GM23338 (cell line): ENCODE data around the gene TMEM256. TPM values are rescaled to one million over a fixed set of nuclear protein-coding genes. Genes with fewer than 3 reads are reported as not detected.

Experiments
- ATAC-seq: fragments of 200-7000 bp; cut with Tn5 transposase; 3 replicates; pipeline ENCODE4 v1.9.1; 2020
- DNase-seq: peaks from one replicate; pipeline ENCODE4 v3.0.0-alpha.2; 2015; ENCODE audit warnings: low spot score
- H2AFZ ChIP-seq: fragments of 200-600 bp; sonication (generic); 2 replicates; pipeline ENCODE4 v1.8.0; 2016; ENCODE audit warnings: antibody characterized with exemption, mild to moderate bottlenecking, moderate library complexity
- H3F3A ChIP-seq: fragments of 200-600 bp; sonication (generic); replicated peaks from 2 replicates; pipeline ENCODE4 v1.8.0; 2017; ENCODE audit warnings: antibody characterized with exemption, mixed run types, low read depth
- H3K27ac ChIP-seq: fragments of 200-600 bp; sonication (generic); 2 replicates; pipeline ENCODE4 v1.6.1; 2016; ENCODE audit warnings: low read depth
- H3K27me3 ChIP-seq: fragments of 200-600 bp; sonication (generic); 2 replicates; pipeline ENCODE4 v1.8.0; 2016; ENCODE audit warnings: mild to moderate bottlenecking, mixed run types, moderate library complexity; ENCODE audit not compliant: insufficient read depth
- H3K36me3 ChIP-seq: fragments of 200-600 bp; sonication (generic); 2 replicates; pipeline ENCODE4 v1.8.0; 2016; ENCODE audit warnings: mild to moderate bottlenecking; ENCODE audit not compliant: insufficient read depth
- H3K4me1 ChIP-seq: fragments of 200-600 bp; sonication (generic); 2 replicates; pipeline ENCODE4 v1.8.0; 2016; ENCODE audit warnings: mild to moderate bottlenecking, moderate library complexity; ENCODE audit not compliant: insufficient read depth
- H3K4me2 ChIP-seq: fragments of 200-600 bp; sonication (generic); 2 replicates; pipeline ENCODE4 v1.7.1; 2017; ENCODE audit warnings: mixed run types
- H3K4me3 ChIP-seq: fragments of 200-600 bp; sonication (generic); 2 replicates; pipeline ENCODE4 v1.6.1; 2016; ENCODE audit warnings: mixed run types
- H3K79me2 ChIP-seq: fragments of 200-600 bp; sonication (generic); replicated peaks from 2 replicates; pipeline ENCODE4 v1.8.0; 2017; ENCODE audit warnings: mild to moderate bottlenecking; ENCODE audit not compliant: insufficient read depth
- H3K9me2 ChIP-seq: fragments of 200-600 bp; sonication (generic); 2 replicates; pipeline ENCODE4 v1.8.0; 2017; ENCODE audit not compliant: insufficient read depth
- H4K20me1 ChIP-seq: fragments of 200-600 bp; sonication (generic); replicated peaks from 2 replicates; pipeline ENCODE4 v1.8.0; 2017; ENCODE audit warnings: mild to moderate bottlenecking; ENCODE audit not compliant: insufficient read depth
- H3K27ac Mint-ChIP-seq: 2 replicates; pipeline ENCODE4 v1.8.0; 2020; ENCODE audit warnings: inconsistent platforms, mild to moderate bottlenecking, moderate library complexity, mixed read lengths
- H3K27me3 Mint-ChIP-seq: 3 replicates; pipeline ENCODE4 v1.8.0; 2022; ENCODE audit warnings: low read depth, mild to moderate bottlenecking, moderate library complexity, mixed read lengths, inconsistent platforms; ENCODE audit not compliant: insufficient read depth, poor library complexity
- H3K36me3 Mint-ChIP-seq: 3 replicates; pipeline ENCODE4 v1.8.0; 2021; ENCODE audit warnings: low read depth, mild to moderate bottlenecking, inconsistent platforms, moderate library complexity, mixed read lengths
- H3K4me1 Mint-ChIP-seq: 3 replicates; pipeline ENCODE4 v1.8.0; 2020; ENCODE audit warnings: mild to moderate bottlenecking, inconsistent platforms, mixed read lengths
- H3K4me3 Mint-ChIP-seq: 3 replicates; pipeline ENCODE4 v1.8.0; 2021; ENCODE audit warnings: moderate library complexity, mild to moderate bottlenecking, inconsistent platforms, mixed read lengths
- H3K9me3 Mint-ChIP-seq: 3 replicates; pipeline ENCODE4 v1.8.0; 2020; ENCODE audit warnings: moderate library complexity, mild to moderate bottlenecking, inconsistent platforms, mixed read lengths
- EZH2 ChIP-seq: fragments of 200-600 bp; sonication (generic); IDR thresholded peaks from one replicate; pipeline ENCODE4 v1.8.0; 2017; ENCODE audit warnings: antibody characterized with exemption, mild to moderate bottlenecking, low read depth; ENCODE audit not compliant: unreplicated experiment
- EZH2phosphoT487 ChIP-seq: fragments of 200-600 bp; sonication (generic); IDR thresholded peaks from one replicate; pipeline ENCODE4 v1.8.1; 2018; ENCODE audit warnings: antibody characterized with exemption; ENCODE audit not compliant: unreplicated experiment
- NANOG ChIP-seq: IDR thresholded peaks from 2 replicates; pipeline ENCODE4 v1.6.1; 2016; ENCODE audit warnings: antibody characterized with exemption, borderline replicate concordance
- STAT1 ChIP-seq: IDR thresholded peaks from one replicate; pipeline ENCODE4 v1.6.1; 2016; ENCODE audit warnings: antibody characterized with exemption; ENCODE audit not compliant: unreplicated experiment
- ZNF114 ChIP-seq: fragments of 250-450 bp; sonication (Bioruptor Pico); IDR thresholded peaks from 2 replicates; pipeline ENCODE4 v1.5.0; 2020; ENCODE audit warnings: mild to moderate bottlenecking, moderate library complexity
- polyA plus RNA-seq: library from polyadenylated mRNA; unstranded; fragments of >200 nt; fragmentation: Nextera tagmentation; extraction: Ambion mirVana; gene quantifications from 2 replicates; pipeline ENCODE4 v1.2.1, GENCODE V29; 2016
- total RNA-seq: library from RNA; depleted of rRNA; stranded (reverse); fragments of >200 nt; shearing (Covaris generic); gene quantifications from 2 replicates; pipeline ENCODE4 v1.2.3, GENCODE V29; 2014
- TF ChIP-seq, protein P1 (sequence below): IDR thresholded peaks from one replicate; pipeline ENCODE4 v1.6.1; 2018; ENCODE audit warnings: antibody characterized with exemption; ENCODE audit not compliant: unreplicated experiment
- TF ChIP-seq, protein P2 (sequence below), 2 experiments: fragments of 200-600 bp in 1 of 2; sonication (generic) in 1 of 2; conservative IDR thresholded peaks; 2 replicates each; pipeline versions ENCODE4 v1.5.1 to v1.6.1; 2016 to 2017; ENCODE audit warnings: antibody characterized with exemption in 2 of 2, low read depth in 2 of 2, mild to moderate bottlenecking in 2 of 2, moderate library complexity in 1 of 2
- TF ChIP-seq, protein P3 (sequence below): fragments of 250-450 bp; sonication (Bioruptor Pico); IDR thresholded peaks from 2 replicates; pipeline ENCODE4 v1.5.0; 2020; ENCODE audit warnings: mild to moderate bottlenecking, moderate library complexity

Gene TMEM256
- total and polyA plus RNA-seq, 2 experiments from 2014 or later: 127 to 197 TPM

DNA sequence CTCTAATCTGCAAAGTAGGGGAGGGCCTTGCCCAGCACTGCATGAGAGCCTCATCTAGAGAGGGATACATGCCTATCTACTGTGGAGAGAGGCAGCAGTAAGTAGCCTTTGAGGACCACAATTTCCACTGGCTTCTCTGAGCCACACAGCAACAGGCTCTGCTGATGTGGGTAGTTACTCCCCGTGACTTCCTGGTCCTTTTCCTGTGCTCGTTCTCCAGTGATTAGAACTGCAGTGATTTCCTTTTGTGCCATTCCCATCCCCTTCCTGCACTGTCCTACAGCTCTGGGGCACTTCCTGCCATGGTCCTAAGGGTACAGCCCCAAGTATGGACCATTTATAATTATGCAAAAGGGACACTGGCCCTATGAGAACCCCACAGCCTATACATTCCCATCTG lies 12.6 kb downstream of the TMEM256 start:
- no peak overlapping the region for H3K27ac ChIP-seq
- H3K4me3 ChIP-seq: no peak overlapping the region
- DNase-seq: no peak
- no peak overlapping the region; the same call in 2 of the 3 replicates for H3K4me3 Mint-ChIP-seq
- no peak overlapping the region for H3K4me2 ChIP-seq
- H3F3A ChIP-seq: peaks cover 21% of the 10 kb centered on the region; the same call in 1 of the 2 replicates
- peaks cover 31% of the 10 kb centered on the region for H3K36me3 Mint-ChIP-seq
- H3K9me2 ChIP-seq: no peaks in the 10 kb centered on the region
- no peaks in the 10 kb centered on the region for H3K9me3 Mint-ChIP-seq
- no peak for TF ChIP-seq NANOG
- no peak for TF ChIP-seq ZNF114
- TF ChIP-seq, protein P1, sequence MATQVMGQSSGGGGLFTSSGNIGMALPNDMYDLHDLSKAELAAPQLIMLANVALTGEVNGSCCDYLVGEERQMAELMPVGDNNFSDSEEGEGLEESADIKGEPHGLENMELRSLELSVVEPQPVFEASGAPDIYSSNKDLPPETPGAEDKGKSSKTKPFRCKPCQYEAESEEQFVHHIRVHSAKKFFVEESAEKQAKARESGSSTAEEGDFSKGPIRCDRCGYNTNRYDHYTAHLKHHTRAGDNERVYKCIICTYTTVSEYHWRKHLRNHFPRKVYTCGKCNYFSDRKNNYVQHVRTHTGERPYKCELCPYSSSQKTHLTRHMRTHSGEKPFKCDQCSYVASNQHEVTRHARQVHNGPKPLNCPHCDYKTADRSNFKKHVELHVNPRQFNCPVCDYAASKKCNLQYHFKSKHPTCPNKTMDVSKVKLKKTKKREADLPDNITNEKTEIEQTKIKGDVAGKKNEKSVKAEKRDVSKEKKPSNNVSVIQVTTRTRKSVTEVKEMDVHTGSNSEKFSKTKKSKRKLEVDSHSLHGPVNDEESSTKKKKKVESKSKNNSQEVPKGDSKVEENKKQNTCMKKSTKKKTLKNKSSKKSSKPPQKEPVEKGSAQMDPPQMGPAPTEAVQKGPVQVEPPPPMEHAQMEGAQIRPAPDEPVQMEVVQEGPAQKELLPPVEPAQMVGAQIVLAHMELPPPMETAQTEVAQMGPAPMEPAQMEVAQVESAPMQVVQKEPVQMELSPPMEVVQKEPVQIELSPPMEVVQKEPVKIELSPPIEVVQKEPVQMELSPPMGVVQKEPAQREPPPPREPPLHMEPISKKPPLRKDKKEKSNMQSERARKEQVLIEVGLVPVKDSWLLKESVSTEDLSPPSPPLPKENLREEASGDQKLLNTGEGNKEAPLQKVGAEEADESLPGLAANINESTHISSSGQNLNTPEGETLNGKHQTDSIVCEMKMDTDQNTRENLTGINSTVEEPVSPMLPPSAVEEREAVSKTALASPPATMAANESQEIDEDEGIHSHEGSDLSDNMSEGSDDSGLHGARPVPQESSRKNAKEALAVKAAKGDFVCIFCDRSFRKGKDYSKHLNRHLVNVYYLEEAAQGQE: no peak
- no peak for TF ChIP-seq EZH2phosphoT487
- no peak for TF ChIP-seq EZH2
- peaks cover 25% of the 10 kb centered on the region for H3K4me1 Mint-ChIP-seq
- peaks cover 12% of the 10 kb centered on the region for H4K20me1 ChIP-seq
- peaks cover 16% of the 10 kb centered on the region for H3K27me3 Mint-ChIP-seq
- no peaks in the 10 kb centered on the region for H3K27me3 ChIP-seq
- H3K4me1 ChIP-seq: no peaks in the 10 kb centered on the region; the same call in 1 of the 2 replicates
- H3K27ac Mint-ChIP-seq: no peak overlapping the region
- no peak for ATAC-seq
- H2AFZ ChIP-seq: no peak overlapping the region
- H3K79me2 ChIP-seq: no peaks in the 10 kb centered on the region
- peaks cover 4% of the 10 kb centered on the region for H3K36me3 ChIP-seq

DNA sequence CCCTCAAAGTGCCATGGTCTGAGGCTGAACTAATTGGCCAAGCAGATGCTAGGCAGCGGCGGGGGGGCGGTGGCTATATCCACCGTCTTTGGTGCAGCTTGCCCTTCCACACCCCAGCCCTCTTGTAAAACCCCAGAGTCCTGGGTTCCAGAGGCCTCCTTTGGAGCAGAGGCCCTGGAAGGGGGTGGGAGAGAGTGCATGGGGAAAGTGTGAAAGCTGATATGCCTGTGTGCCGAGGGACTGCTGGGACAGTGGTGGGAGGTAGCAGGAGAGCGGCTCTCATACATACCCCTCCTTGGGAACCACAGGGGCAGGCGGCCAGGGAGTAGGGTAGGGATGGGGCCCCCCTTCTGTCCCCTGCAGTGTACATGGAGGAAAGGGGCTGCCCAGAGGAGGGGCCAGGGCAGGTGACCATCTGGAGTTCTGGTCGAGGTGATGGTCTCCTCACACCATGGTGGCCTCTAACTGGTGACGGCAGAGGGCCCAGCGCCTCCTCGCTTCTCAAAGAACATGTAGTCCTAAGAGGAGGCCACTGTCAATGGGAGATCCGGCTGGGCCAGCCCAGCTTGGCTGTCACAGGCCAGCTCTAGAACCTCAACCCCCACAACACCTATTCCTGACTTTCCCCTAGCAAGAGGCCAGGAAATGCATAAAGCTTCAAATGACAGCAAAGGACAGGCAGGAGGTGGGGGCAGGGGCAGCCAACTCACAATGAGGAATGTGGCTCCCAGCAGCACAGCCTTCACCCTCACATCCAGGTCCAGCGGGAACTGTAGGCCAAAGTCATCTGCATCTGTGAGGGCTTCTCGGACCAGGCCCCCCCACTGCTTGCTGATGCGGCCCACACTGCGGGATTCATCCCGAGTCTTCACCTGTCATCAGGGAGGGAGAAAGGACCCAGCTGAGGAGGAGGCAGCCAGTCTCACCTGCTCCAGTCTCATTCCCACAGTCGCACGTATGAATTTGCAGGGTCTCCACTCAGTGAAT lies 13.7 kb downstream of the TMEM256 start:
- Histone ChIP-seq H3K79me2 (no peaks in the 10 kb centered on the region), H4K20me1 (peaks cover 12% of the 10 kb centered on the region), H3K4me1 (no peaks in the 10 kb centered on the region; the same call in 1 of the 2 replicates), H2AFZ (no peak overlapping the region), H3K36me3 (peaks cover 4% of the 10 kb centered on the region), H3K27me3 (no peaks in the 10 kb centered on the region), H3F3A (peaks cover 21% of the 10 kb centered on the region; the same call in 1 of the 2 replicates), H3K4me3 (no peak overlapping the region), H3K4me2 (no peak overlapping the region), H3K9me2 (no peaks in the 10 kb centered on the region), H3K27ac (no peak overlapping the region)
- H3K36me3 Mint-ChIP-seq: peaks cover 33% of the 10 kb centered on the region
- H3K4me1 Mint-ChIP-seq: peaks cover 25% of the 10 kb centered on the region
- no peak for DNase-seq
- H3K4me3 Mint-ChIP-seq: no peak overlapping the region
- peaks cover 19% of the 10 kb centered on the region for H3K27me3 Mint-ChIP-seq
- ATAC-seq: no peak
- H3K9me3 Mint-ChIP-seq: no peaks in the 10 kb centered on the region
- H3K27ac Mint-ChIP-seq: no peak overlapping the region
- TF ChIP-seq STAT1: no peak
- TF ChIP-seq, protein P2, sequence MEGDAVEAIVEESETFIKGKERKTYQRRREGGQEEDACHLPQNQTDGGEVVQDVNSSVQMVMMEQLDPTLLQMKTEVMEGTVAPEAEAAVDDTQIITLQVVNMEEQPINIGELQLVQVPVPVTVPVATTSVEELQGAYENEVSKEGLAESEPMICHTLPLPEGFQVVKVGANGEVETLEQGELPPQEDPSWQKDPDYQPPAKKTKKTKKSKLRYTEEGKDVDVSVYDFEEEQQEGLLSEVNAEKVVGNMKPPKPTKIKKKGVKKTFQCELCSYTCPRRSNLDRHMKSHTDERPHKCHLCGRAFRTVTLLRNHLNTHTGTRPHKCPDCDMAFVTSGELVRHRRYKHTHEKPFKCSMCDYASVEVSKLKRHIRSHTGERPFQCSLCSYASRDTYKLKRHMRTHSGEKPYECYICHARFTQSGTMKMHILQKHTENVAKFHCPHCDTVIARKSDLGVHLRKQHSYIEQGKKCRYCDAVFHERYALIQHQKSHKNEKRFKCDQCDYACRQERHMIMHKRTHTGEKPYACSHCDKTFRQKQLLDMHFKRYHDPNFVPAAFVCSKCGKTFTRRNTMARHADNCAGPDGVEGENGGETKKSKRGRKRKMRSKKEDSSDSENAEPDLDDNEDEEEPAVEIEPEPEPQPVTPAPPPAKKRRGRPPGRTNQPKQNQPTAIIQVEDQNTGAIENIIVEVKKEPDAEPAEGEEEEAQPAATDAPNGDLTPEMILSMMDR (conservative IDR thresholded peaks at IDR 0.05; ENCODE audit: low read depth in 2 of 2): no peak
- TF ChIP-seq, protein P3, sequence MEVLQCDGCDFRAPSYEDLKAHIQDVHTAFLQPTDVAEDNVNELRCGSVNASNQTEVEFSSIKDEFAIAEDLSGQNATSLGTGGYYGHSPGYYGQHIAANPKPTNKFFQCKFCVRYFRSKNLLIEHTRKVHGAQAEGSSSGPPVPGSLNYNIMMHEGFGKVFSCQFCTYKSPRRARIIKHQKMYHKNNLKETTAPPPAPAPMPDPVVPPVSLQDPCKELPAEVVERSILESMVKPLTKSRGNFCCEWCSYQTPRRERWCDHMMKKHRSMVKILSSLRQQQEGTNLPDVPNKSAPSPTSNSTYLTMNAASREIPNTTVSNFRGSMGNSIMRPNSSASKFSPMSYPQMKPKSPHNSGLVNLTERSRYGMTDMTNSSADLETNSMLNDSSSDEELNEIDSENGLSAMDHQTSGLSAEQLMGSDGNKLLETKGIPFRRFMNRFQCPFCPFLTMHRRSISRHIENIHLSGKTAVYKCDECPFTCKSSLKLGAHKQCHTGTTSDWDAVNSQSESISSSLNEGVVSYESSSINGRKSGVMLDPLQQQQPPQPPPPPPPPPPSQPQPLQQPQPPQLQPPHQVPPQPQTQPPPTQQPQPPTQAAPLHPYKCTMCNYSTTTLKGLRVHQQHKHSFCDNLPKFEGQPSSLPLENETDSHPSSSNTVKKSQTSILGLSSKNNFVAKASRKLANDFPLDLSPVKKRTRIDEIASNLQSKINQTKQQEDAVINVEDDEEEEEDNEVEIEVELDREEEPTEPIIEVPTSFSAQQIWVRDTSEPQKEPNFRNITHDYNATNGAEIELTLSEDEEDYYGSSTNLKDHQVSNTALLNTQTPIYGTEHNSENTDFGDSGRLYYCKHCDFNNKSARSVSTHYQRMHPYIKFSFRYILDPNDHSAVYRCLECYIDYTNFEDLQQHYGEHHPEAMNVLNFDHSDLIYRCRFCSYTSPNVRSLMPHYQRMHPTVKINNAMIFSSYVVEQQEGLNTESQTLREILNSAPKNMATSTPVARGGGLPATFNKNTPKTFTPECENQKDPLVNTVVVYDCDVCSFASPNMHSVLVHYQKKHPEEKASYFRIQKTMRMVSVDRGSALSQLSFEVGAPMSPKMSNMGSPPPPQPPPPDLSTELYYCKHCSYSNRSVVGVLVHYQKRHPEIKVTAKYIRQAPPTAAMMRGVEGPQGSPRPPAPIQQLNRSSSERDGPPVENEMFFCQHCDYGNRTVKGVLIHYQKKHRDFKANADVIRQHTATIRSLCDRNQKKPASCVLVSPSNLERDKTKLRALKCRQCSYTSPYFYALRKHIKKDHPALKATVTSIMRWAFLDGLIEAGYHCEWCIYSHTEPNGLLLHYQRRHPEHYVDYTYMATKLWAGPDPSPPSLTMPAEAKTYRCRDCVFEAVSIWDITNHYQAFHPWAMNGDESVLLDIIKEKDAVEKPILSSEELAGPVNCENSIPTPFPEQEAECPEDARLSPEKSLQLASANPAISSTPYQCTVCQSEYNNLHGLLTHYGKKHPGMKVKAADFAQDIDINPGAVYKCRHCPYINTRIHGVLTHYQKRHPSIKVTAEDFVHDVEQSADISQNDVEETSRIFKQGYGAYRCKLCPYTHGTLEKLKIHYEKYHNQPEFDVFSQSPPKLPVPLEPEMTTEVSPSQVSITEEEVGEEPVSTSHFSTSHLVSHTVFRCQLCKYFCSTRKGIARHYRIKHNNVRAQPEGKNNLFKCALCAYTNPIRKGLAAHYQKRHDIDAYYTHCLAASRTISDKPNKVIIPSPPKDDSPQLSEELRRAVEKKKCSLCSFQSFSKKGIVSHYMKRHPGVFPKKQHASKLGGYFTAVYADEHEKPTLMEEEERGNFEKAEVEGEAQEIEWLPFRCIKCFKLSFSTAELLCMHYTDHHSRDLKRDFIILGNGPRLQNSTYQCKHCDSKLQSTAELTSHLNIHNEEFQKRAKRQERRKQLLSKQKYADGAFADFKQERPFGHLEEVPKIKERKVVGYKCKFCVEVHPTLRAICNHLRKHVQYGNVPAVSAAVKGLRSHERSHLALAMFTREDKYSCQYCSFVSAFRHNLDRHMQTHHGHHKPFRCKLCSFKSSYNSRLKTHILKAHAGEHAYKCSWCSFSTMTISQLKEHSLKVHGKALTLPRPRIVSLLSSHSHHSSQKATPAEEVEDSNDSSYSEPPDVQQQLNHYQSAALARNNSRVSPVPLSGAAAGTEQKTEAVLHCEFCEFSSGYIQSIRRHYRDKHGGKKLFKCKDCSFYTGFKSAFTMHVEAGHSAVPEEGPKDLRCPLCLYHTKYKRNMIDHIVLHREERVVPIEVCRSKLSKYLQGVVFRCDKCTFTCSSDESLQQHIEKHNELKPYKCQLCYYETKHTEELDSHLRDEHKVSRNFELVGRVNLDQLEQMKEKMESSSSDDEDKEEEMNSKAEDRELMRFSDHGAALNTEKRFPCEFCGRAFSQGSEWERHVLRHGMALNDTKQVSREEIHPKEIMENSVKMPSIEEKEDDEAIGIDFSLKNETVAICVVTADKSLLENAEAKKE (CRISPR knock-in tag): no peak
- TF ChIP-seq NANOG: no peak
- no peak for TF ChIP-seq EZH2phosphoT487
